K562 (cell line): ENCODE data around the gene NUP205. TPM values are rescaled to one million over a fixed set of nuclear protein-coding genes. Genes with fewer than 3 reads are reported as not detected.
A peak's percentile ranks its signal among the peaks of the same experiment; 100 is the strongest.

ENCODE experiments used
- ATAC-seq: fragments of 200-7000 bp; cut with Tn5 transposase; 3 replicates; pipeline ENCODE4 v1.9.1; 2020; ENCODE audit warnings: moderate library complexity
- BruUV-seq: library from RNA; stranded (reverse); fragments of 400-500 nt; replicated peaks from 2 replicates; lab custom pipeline; 2021; lab: Mats Ljungman, UMichigan
- CTCF ChIA-PET: fragments of 300-600 bp; formaldehyde crosslinking; extraction: SDS; loops from one replicate; lab custom pipeline; 2021; ENCODE audit warnings: low intra/inter-chr PET ratio; lab: Yijun Ruan, JAX
- POLR2A ChIA-PET: fragments of 300-600, 350-650 bp; sonication (Branson Sonifier 250); formaldehyde crosslinking; extraction: SDS; loops from one replicate; lab custom pipeline; 2021; ENCODE audit warnings: antibody characterized with exemption, inconsistent platforms; lab: Yijun Ruan, JAX
- DNase-seq, 4 experiments: peaks; one replicate each; pipeline versions ENCODE4 v3.0.0 to v3.0.0-alpha.2; 2011 to 2018; ENCODE audit warnings: low spot score in 3 of 4, mixed read lengths in 3 of 4; ENCODE audit errors: extremely low read depth in 1 of 4
- FAIRE-seq: peaks from 2 replicates; lab custom pipeline; 2011; peaks lifted over from hg19 to GRCh38; lab: Jason Lieb, UNC
- H2AFZ ChIP-seq: 2 replicates; pipeline ENCODE4 v1.6.0; 2011; ENCODE audit warnings: low read depth, low read length, control low read depth, inconsistent platforms
- H3K27ac ChIP-seq: fragments of 200-600 bp; 3 replicates; pipeline ENCODE4 v1.8.0; 2011; ENCODE audit warnings: low read depth, mild to moderate bottlenecking, control low read depth, inconsistent platforms, low read length, moderate library complexity, mixed read lengths; ENCODE audit errors: extremely low read depth
- H3K27me3 ChIP-seq, 2 experiments: fragments of 300-600 bp in 1 of 2; 2 replicates in 1 of 2; 3 replicates in 1 of 2; pipeline versions ENCODE4 v1.6.0 to v1.8.0; 2011; ENCODE audit warnings: inconsistent platforms in 2 of 2, low read length in 2 of 2, mild to moderate bottlenecking in 1 of 2, mixed read lengths in 1 of 2, moderate library complexity in 1 of 2; ENCODE audit not compliant: control insufficient read depth in 2 of 2, insufficient read depth in 2 of 2
- H3K36me3 ChIP-seq: fragments of 300-600 bp; 3 replicates; pipeline ENCODE4 v1.8.0; 2011; ENCODE audit warnings: mild to moderate bottlenecking, low read length, inconsistent platforms; ENCODE audit not compliant: control insufficient read depth, insufficient read depth
- H3K4me1 ChIP-seq, 2 experiments: fragments of 200-600 bp in 1 of 2; replicated peaks in 1 of 2; 2 replicates in 1 of 2; 3 replicates in 1 of 2; pipeline versions ENCODE4 v1.5.1 to v1.8.0; 2011; ENCODE audit warnings: inconsistent platforms in 2 of 2, low read length in 2 of 2, mild to moderate bottlenecking in 1 of 2, mixed read lengths in 1 of 2, moderate library complexity in 1 of 2; ENCODE audit not compliant: control insufficient read depth in 2 of 2, insufficient read depth in 2 of 2
- H3K4me2 ChIP-seq: 2 replicates; pipeline ENCODE4 v1.6.1; 2011; ENCODE audit warnings: low read length, control low read depth, inconsistent platforms, mixed read lengths; ENCODE audit not compliant: insufficient read depth
- H3K4me3 ChIP-seq: fragments of 200-600 bp; sonication (generic), shearing (Covaris generic); 2 replicates; pipeline ENCODE4 v1.5.1; 2016; ENCODE audit warnings: control low read depth, inconsistent platforms
- H3K79me2 ChIP-seq: fragments of 200-600 bp; 3 replicates; pipeline ENCODE4 v1.8.0; 2011; ENCODE audit warnings: low read length, inconsistent platforms; ENCODE audit not compliant: control insufficient read depth, insufficient read depth
- H3K9ac ChIP-seq, 2 experiments: 2 replicates each; pipeline versions ENCODE4 v1.6.0 to v1.6.1; 2011; ENCODE audit warnings: low read depth in 2 of 2, low read length in 2 of 2, control low read depth in 1 of 2, inconsistent platforms in 1 of 2, mild to moderate bottlenecking in 1 of 2, mixed read lengths in 1 of 2; ENCODE audit not compliant: insufficient read depth in 1 of 2
- H3K9me1 ChIP-seq: one replicate; pipeline ENCODE4 v1.6.0; 2011; ENCODE audit warnings: inconsistent platforms, mild to moderate bottlenecking, low read length, moderate library complexity; ENCODE audit not compliant: control insufficient read depth, insufficient read depth
- H3K9me3 ChIP-seq: replicated peaks from 2 replicates; pipeline ENCODE4 v1.5.1; 2011; ENCODE audit warnings: low read depth, low read length, inconsistent platforms; ENCODE audit not compliant: control insufficient read depth, insufficient read depth
- H4K20me1 ChIP-seq: replicated peaks from 2 replicates; pipeline ENCODE4 v1.6.1; 2011; ENCODE audit warnings: low read length, inconsistent platforms, mixed read lengths; ENCODE audit not compliant: control insufficient read depth, insufficient read depth
- C11orf30 ChIP-seq: fragments of 450-650 bp; IDR thresholded peaks from 2 replicates; pipeline ENCODE4 v1.6.1; 2016; ENCODE audit warnings: low read depth, mild to moderate bottlenecking
- CEBPB ChIP-seq: fragments of 450-650 bp; IDR thresholded peaks from 2 replicates; pipeline ENCODE4 v1.6.1; 2016; ENCODE audit warnings: missing genetic modification characterization, missing compliant biosample characterization
- CEBPG ChIP-seq, 3 experiments: fragments of 200-800 bp in 1 of 3; sonication (Bioruptor generic) in 1 of 3; sonication (generic) in 1 of 3; formaldehyde crosslinking in 1 of 3; IDR thresholded peaks in 2 of 3; conservative IDR thresholded peaks in 1 of 3; 2 replicates each; pipeline versions ENCODE4 v1.6.1 to v1.8.0; 2016 to 2022; ENCODE audit warnings: missing compliant biosample characterization in 2 of 3, missing genetic modification characterization in 2 of 3, mild to moderate bottlenecking in 1 of 3, missing genetic modification reagents in 1 of 3
- CHD1 ChIP-seq: fragments of 200-600 bp; sonication (generic); IDR thresholded peaks from one replicate; pipeline ENCODE4 v1.6.1; 2012; ENCODE audit warnings: mild to moderate bottlenecking, moderate library complexity, low read length, inconsistent platforms
- FOS ChIP-seq: IDR thresholded peaks from 3 replicates; pipeline ENCODE4 v1.6.1; 2011; ENCODE audit not compliant: insufficient read length; ENCODE audit errors: extremely low read depth
- LCOR ChIP-seq: sonication (generic); formaldehyde crosslinking; IDR thresholded peaks from 2 replicates; pipeline ENCODE4 v1.8.0; 2022; ENCODE audit warnings: mild to moderate bottlenecking, missing genetic modification reagents
- MAFG ChIP-seq: fragments of 450-650 bp; conservative IDR thresholded peaks from 2 replicates; pipeline ENCODE4 v1.6.1; 2016; ENCODE audit warnings: missing genetic modification characterization, missing compliant biosample characterization
- NFE2 ChIP-seq: IDR thresholded peaks from 2 replicates; pipeline ENCODE4 v1.6.1; 2014; ENCODE audit warnings: antibody characterized with exemption, low read depth
- RBM22 ChIP-seq: fragments of 200-400 bp; formaldehyde crosslinking; IDR thresholded peaks from 2 replicates; pipeline ENCODE4 v1.6.1; 2018; ENCODE audit warnings: low read length, low read depth; ENCODE audit not compliant: poor library complexity, severe bottlenecking
- THRAP3 ChIP-seq: fragments of 450-650 bp; IDR thresholded peaks from 2 replicates; pipeline ENCODE4 v1.6.1; 2016; ENCODE audit warnings: mild to moderate bottlenecking, inconsistent platforms, borderline replicate concordance
- ZC3H8 ChIP-seq: fragments of 450-650 bp; IDR thresholded peaks from 2 replicates; pipeline ENCODE4 v1.6.1; 2017
- ZFP36 ChIP-seq: fragments of 150-350 bp; IDR thresholded peaks from 2 replicates; pipeline ENCODE4 v1.6.1; 2018; ENCODE audit warnings: low read length, low read depth; ENCODE audit not compliant: partially characterized antibody
- ZFX ChIP-seq: sonication (generic); formaldehyde crosslinking; IDR thresholded peaks from 2 replicates; pipeline ENCODE4 v1.8.0; 2022; ENCODE audit warnings: mild to moderate bottlenecking, missing genetic modification reagents, moderate library complexity
- ZNF316 ChIP-seq: fragments of 450-650 bp; IDR thresholded peaks from 2 replicates; pipeline ENCODE4 v1.6.1; 2016
- ZNF431 ChIP-seq: sonication (generic); formaldehyde crosslinking; IDR thresholded peaks from 2 replicates; pipeline ENCODE4 v1.8.0; 2022; ENCODE audit warnings: mild to moderate bottlenecking, missing genetic modification reagents
- WGBS: fragments of 100-300 bp; shearing (Covaris generic); methylation state at CpG from one replicate; pipeline ENCODE4 v1.1.6; 2016; ENCODE audit warnings: low coverage, mixed read lengths; ENCODE audit not compliant: insufficient coverage; ENCODE audit errors: missing lambda C conversion rate; 5-methylcytosine and 5-hydroxymethylcytosine counted together
- in situ Hi-C: fragments of 300-500 bp; cut with MboI; formaldehyde crosslinking; loops from 4 replicates; pipeline ENCODE4 v1.15.0; 2018; ENCODE audit warnings: inconsistent platforms, mixed read lengths
- intact Hi-C: fragments of 100-400 bp; cut with micrococcal nuclease; formaldehyde crosslinking; loops from 2 replicates; pipeline ENCODE4 v1.14.2; 2022
- polyA plus RNA-seq, 8 experiments: library from polyadenylated mRNA; depleted of rRNA in 4 of 8; stranded (reverse) in 5 of 8; unstranded in 3 of 8; fragments of >200 nt; fragmentation: Nextera tagmentation in 2 of 8; fragmentation: Illumina TruSeq in 1 of 8; extraction: Ambion mirVana in 2 of 8; extraction: Trizol in 1 of 8; gene quantifications; 2 replicates each; pipeline versions ENCODE4 v1.2.1 to v1.2.3, GENCODE V29; 2011 to 2014; ENCODE audit warnings: inconsistent platforms in 1 of 8, missing spikeins in 1 of 8
- total RNA-seq, 7 experiments: library from RNA; depleted of rRNA in 6 of 7; stranded (reverse); fragments of >200 nt in 6 of 7; fragmentation: Illumina TruSeq in 2 of 7; extraction: Trizol in 2 of 7; gene quantifications; 2 replicates each; pipeline versions ENCODE4 v1.2.1 to v1.2.3, GENCODE V29; 2011 to 2021; ENCODE audit warnings: low replicate concordance in 1 of 7

NUP205 gene
- total and polyA plus RNA-seq, 9 of the 15 experiments (the other 6 are each of a cell fraction or from before 2014, with no cell fraction given) = 101 to 282 (median 193) TPM

DNA sequence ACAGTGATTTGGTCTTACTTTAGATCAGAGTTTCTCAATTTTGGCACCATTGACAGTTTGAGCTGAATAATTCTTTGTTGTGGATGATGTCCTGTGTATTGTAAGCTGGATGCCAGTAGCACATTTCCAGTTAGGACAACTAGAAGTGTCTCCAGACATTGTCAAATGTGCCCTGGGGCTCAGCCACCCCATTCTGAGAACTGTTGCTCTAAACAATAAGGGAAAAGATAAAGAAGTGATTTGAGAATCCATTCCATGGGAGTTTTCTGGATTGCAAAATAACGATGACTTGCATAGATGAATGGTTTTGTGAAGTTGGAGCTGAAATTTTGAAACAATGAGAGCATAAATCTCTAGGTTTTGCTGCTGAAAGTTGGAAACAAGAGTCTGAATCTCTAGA lies 44.6 kb downstream of the NUP205 start:
- in situ Hi-C loops = no loop called here
- Histone ChIP-seq H3K4me1 (no peaks in the 10 kb centered on the region), H3K4me3 (no peak overlapping the region), H4K20me1 (no peaks in the 10 kb centered on the region), H3K4me2 (no peak overlapping the region), H3K79me2 (no peaks in the 10 kb centered on the region), H3K36me3 (peaks cover 97% of the 10 kb centered on the region), H3K27me3 (no peaks in the 10 kb centered on the region), H3K9me1 (no peaks in the 10 kb centered on the region), H2AFZ (no peak overlapping the region), H3K9me3 (no peaks in the 10 kb centered on the region), H3K9ac (no peak overlapping the region), H3K27ac (no peak overlapping the region)
- peak; percentile 29; the same call in 1 of the 2 replicates for TF ChIP-seq C11orf30
- TF ChIP-seq CEBPG (CRISPR knock-in tag; IDR thresholded peaks at IDR 0.05) = no peak
- peak in 1 of 2 experiments; percentile 23; a peak in 1 of 4 replicates for TF ChIP-seq CEBPG (tag; conservative IDR thresholded peaks at IDR 0.05 in 1 of 2, IDR thresholded peaks at IDR 0.05 in 1 of 2)
- TF ChIP-seq RBM22 = no peak
- no peak for TF ChIP-seq CHD1
- peak; percentile 36; the same call in 1 of the 2 replicates for TF ChIP-seq NFE2
- TF ChIP-seq LCOR = no peak
- TF ChIP-seq ZNF316 = peak; percentile 54
- TF ChIP-seq ZNF431 (CRISPR knock-in tag) = no peak
- no peak for TF ChIP-seq THRAP3
- peak; percentile 78 for TF ChIP-seq CEBPB (tag)
- no peak for TF ChIP-seq ZC3H8
- TF ChIP-seq ZFP36 = no peak
- TF ChIP-seq FOS = no peak
- peak; percentile 35; the same call in 1 of the 2 replicates for TF ChIP-seq MAFG (tag)
- no peak for TF ChIP-seq ZFX (CRISPR knock-in tag)
- ChIA-PET POLR2A (interaction anchor here (0.6 to 1.4 kb wide), 3 partner anchors 8 to 1865 kb away, joined by 3 to 4 read pairs (median 3); no protein-coding TSS in a partner anchor), CTCF (no interaction called here)
- WGBS = 86% methylated on average over 1 of the region's 1 CpG
- no TSS peak for BruUV-seq
- FAIRE-seq (no peak), DNase-seq (no peak), ATAC-seq (no peak)
- intact Hi-C loops = no loop called here
